Sigmoid colon (tissue), 4 donors: ENCODE results near the gene TMEM184B.

Source experiments
- EP300 ChIP-seq, 4 donors: sonication (generic); formaldehyde crosslinking; IDR thresholded peaks; one replicate each; pipeline ENCODE4 v1.6.1; 2017; ENCODE audit warnings: antibody characterized with exemption in 4 of 4
- POLR2AphosphoS5 ChIP-seq, 4 donors: sonication (generic); formaldehyde crosslinking; IDR thresholded peaks; one replicate each; pipeline ENCODE4 v1.6.1; 2017; ENCODE audit warnings: antibody characterized with exemption in 4 of 4
- TF ChIP-seq, protein P1 (sequence below), 4 experiments: fragments of 450-650 bp in 3 of 4; fragments of 200-600 bp in 1 of 4; IDR thresholded peaks; one replicate each; pipeline ENCODE4 v1.5.1; 2016 to 2019; ENCODE audit warnings: antibody characterized with exemption in 4 of 4, mild to moderate bottlenecking in 3 of 4, moderate library complexity in 2 of 4

DNA sequence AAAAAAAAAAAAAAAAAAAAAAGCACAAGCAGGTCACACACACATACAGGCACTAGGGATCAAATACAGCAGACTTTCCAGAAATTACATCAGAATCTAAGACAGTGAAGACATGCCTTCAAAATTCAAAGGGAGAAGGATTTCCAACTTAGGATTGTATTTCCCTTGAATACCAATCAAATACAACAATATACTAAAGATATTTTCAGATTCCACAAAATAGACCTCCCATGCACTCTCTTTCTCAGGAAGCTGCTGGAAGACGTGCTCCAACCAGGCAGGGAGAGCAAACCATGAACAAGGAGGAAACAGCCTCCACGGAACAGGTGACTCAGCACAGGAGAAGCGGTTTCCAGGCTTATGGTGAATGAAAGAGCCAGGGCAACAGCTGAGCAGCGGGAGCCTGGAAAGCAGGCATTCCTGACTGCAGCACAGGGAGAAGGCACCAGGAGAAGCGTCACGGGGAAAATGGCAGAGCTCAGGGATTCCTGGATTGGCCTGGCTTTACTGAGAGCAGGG lies 32.0 kb downstream of the TMEM184B start:
- TF ChIP-seq EP300 (IDR thresholded peaks at IDR 0.05) (no peak), POLR2AphosphoS5 (IDR thresholded peaks at IDR 0.05) (no peak)
- TF ChIP-seq, protein P1, sequence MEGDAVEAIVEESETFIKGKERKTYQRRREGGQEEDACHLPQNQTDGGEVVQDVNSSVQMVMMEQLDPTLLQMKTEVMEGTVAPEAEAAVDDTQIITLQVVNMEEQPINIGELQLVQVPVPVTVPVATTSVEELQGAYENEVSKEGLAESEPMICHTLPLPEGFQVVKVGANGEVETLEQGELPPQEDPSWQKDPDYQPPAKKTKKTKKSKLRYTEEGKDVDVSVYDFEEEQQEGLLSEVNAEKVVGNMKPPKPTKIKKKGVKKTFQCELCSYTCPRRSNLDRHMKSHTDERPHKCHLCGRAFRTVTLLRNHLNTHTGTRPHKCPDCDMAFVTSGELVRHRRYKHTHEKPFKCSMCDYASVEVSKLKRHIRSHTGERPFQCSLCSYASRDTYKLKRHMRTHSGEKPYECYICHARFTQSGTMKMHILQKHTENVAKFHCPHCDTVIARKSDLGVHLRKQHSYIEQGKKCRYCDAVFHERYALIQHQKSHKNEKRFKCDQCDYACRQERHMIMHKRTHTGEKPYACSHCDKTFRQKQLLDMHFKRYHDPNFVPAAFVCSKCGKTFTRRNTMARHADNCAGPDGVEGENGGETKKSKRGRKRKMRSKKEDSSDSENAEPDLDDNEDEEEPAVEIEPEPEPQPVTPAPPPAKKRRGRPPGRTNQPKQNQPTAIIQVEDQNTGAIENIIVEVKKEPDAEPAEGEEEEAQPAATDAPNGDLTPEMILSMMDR (IDR thresholded peaks at IDR 0.05): no peak
